Testis (tissue), 3 donors: Measurements from ENCODE around the gene OR2W1. TPM values are rescaled to one million over a fixed set of nuclear protein-coding genes. Genes with fewer than 3 reads are reported as not detected.

Source experiments
- DNase-seq: peaks from one replicate; pipeline ENCODE4 v3.0.0-alpha.2; 2019
- H3K27ac ChIP-seq, 2 donors: fragments of 200-600 bp; sonication (generic); one replicate each; pipeline ENCODE4 v1.5.1; 2019
- H3K27me3 ChIP-seq: fragments of 200-600 bp; sonication (generic); one replicate; pipeline ENCODE4 v1.5.1; 2019
- H3K36me3 ChIP-seq: fragments of 200-600 bp; sonication (generic); one replicate; pipeline ENCODE4 v1.5.1; 2017; ENCODE audit warnings: low read depth; ENCODE audit errors: missing control alignments
- H3K4me1 ChIP-seq: fragments of 200-600 bp; sonication (generic); one replicate; pipeline ENCODE4 v1.5.1; 2019
- H3K4me3 ChIP-seq, 2 donors: fragments of 200-600 bp; sonication (generic); one replicate each; pipeline ENCODE4 v1.5.1; 2017 to 2019
- H3K9me3 ChIP-seq: fragments of 200-600 bp; sonication (generic); one replicate; pipeline ENCODE4 v1.5.1; 2017
- POLR2A ChIP-seq: fragments of 450-650 bp; IDR thresholded peaks from one replicate; pipeline ENCODE4 v1.6.1; 2017; ENCODE audit warnings: antibody characterized with exemption, mild to moderate bottlenecking, moderate library complexity
- WGBS, 2 donors: methylation state at CpG; one replicate each; pipeline ENCODE4 v1.1.5; 2018; 5-methylcytosine and 5-hydroxymethylcytosine counted together
- intact Hi-C: fragments of 100-400 bp; cut with DNase I; formaldehyde crosslinking; loops from one replicate; pipeline ENCODE4 v1.15.1; 2023; ENCODE audit warnings: low total_unique reads
- polyA plus RNA-seq: library from polyadenylated mRNA; stranded (reverse); fragments of 350-450 nt; fragmentation: Illumina TruSeq; extraction: RNeasy Lipid Tissue Mini Kit (QIAGEN cat#74804); gene quantifications from one replicate; pipeline ENCODE4 v1.2.3, GENCODE V29; 2014; ENCODE audit warnings: low read depth, low replicate concordance; ENCODE audit not compliant: insufficient read depth
- total RNA-seq, 2 donors: library from RNA; depleted of rRNA; stranded (reverse); fragments of >200 nt; gene quantifications; one replicate each; pipeline ENCODE4 v1.2.3, GENCODE V29; 2016
- TF ChIP-seq, protein P1 (sequence below), 3 experiments: fragments of 450-650 bp in 2 of 3; fragments of 200-600 bp in 1 of 3; sonication (generic) in 1 of 3; IDR thresholded peaks; one replicate each; pipeline ENCODE4 v1.5.1; 2016 to 2019; ENCODE audit warnings: antibody characterized with exemption in 3 of 3, mild to moderate bottlenecking in 2 of 3, moderate library complexity in 1 of 3

OR2W1 gene
- total and polyA plus RNA-seq, 3 donors from 2014 or later: not detected

DNA sequence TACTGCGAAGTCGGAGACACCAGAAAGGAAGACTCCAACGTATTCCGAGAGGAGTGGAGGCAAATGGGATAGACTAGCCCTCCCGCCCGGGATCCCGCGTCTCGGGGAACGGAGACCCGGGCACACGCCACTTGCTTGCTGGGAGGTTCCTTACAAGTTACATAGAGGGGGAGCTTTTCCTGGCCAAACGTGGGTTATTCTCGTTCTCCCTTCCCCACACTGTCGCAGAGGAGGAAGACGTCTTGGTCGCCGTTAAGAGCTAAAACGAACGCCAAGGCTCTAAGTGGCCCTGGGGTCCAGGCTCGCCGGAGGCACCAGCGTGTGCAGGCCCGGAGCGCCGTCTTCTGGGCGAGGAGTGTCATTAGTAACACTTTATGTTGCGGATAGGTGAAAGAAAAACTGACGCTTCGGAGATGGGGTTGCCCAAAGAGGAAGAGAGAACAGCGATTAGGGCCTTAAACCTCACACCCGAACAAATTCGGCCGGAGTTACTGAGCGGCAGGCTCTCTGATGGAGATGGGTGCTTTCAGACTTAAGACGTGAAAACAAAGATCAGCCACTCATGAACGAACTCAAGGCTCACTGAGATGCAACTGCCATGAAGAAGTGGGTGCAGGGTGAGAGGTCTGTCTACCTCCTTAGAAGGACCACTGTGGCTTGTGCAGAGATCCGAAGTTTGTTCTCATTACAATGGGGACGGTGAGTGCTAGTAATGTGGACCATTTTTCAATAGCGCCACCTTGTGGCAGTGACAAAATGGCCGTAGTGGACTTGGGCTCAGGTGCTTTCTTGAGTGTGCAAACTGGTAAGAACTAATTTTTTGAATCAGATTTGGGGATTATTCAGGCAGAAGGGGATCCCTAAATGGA, 28.2 kb downstream of the OR2W1 start:
- Histone ChIP-seq H3K27me3 (no peaks in the 10 kb centered on the region), H3K27ac (peak overlapping the region; percentile 26 to 50), H3K4me1 (no peaks in the 10 kb centered on the region), H3K36me3 (no peaks in the 10 kb centered on the region), H3K4me3 (peak overlapping the region; percentile 54 to 62), H3K9me3 (no peaks in the 10 kb centered on the region)
- peak; percentile 94 for DNase-seq
- WGBS, 2 donors: 0 to 1% methylated on average over 33 to 41 of the region's 41 CpGs
- intact Hi-C loops: no loop called here
- TF ChIP-seq, protein P1, sequence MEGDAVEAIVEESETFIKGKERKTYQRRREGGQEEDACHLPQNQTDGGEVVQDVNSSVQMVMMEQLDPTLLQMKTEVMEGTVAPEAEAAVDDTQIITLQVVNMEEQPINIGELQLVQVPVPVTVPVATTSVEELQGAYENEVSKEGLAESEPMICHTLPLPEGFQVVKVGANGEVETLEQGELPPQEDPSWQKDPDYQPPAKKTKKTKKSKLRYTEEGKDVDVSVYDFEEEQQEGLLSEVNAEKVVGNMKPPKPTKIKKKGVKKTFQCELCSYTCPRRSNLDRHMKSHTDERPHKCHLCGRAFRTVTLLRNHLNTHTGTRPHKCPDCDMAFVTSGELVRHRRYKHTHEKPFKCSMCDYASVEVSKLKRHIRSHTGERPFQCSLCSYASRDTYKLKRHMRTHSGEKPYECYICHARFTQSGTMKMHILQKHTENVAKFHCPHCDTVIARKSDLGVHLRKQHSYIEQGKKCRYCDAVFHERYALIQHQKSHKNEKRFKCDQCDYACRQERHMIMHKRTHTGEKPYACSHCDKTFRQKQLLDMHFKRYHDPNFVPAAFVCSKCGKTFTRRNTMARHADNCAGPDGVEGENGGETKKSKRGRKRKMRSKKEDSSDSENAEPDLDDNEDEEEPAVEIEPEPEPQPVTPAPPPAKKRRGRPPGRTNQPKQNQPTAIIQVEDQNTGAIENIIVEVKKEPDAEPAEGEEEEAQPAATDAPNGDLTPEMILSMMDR (IDR thresholded peaks at IDR 0.05): peak; percentile 76 to 88 (median 81)
- no peak for TF ChIP-seq POLR2A

DNA sequence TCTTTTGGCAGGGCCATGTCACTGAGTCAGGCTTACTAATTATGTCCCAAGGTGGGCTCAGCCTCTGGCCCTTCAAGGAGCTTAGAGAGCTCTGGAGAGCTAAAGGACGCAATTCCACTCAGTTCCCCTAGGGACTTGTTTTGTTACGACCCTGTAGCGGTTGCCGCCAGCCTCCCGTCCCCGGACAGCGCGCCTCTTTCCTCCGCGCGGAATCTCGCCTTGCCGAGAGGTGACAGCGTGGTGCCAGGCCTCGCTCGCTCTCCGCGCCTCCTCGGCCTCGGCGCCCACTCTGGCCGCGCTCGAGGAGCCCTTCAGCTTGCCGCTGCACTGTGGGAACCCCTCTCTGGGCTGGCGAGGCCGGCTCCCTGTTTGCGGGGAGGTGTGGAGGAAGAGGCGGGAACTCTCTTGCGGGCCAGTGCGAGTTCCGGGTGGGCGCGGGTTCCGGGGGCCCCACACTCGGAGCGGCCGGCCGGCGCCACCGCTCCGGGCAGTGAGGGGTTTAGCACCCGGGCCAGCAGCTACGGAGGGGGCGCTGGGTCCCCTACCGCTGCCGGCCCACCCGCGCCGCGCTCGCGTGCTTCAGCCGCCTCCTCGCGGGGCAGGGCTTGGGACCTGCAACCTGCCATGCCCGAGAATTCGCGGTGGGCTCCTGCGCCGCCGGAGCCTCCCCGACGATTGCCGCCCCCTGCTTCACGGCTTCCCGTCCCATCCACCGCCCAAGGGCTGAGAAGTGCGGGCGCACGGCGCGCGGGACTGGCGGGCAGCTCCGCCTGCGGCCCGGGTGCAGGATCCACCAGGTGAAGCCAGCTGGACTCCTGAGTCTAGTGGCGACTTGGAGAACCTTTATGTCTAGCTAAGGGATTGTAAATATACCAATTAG, 30.0 kb downstream of the OR2W1 start:
- no peak for DNase-seq
- Histone ChIP-seq H3K9me3 (no peaks in the 10 kb centered on the region), H3K27ac (peak overlapping the region in 1 of 2 donors; percentile 37), H3K36me3 (no peaks in the 10 kb centered on the region), H3K4me3 (peak overlapping the region; percentile 36 to 61), H3K27me3 (no peaks in the 10 kb centered on the region), H3K4me1 (no peaks in the 10 kb centered on the region)
- intact Hi-C loops: no loop called here
- WGBS, 2 donors: 19 to 52% methylated on average over 18 to 79 of the region's 79 CpGs
- no peak for TF ChIP-seq POLR2A
- TF ChIP-seq, protein P1 (IDR thresholded peaks at IDR 0.05): no peak

DNA sequence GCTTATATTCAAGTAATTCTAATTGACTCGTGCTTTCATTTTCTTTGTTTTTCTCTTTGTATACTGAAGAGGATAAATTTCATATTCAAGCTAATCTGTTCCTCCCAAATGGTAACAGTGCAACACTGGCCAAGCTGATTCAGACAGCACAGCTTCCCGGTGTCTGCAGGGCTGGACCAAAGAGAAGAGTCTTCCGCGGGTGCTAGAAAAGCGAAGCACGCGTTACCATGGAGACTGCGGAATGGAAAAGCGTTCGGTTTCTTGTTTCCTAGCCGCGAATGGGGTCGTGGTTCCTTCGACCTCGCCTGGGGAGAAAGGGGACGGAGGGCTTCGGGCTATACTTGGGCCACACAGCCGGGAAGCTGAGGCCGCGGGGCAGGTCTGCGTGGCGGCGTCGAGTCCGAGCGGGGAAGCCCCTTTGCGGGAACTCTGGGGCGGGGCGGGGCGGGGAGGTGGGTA, 33.7 kb downstream of the OR2W1 start:
- 1% methylated on average over 30 of the region's 30 CpGs for WGBS, 2 donors
- Histone ChIP-seq H3K9me3 (no peaks in the 10 kb centered on the region), H3K4me1 (no peaks in the 10 kb centered on the region), H3K4me3 (peak overlapping the region; percentile 45 to 65), H3K27me3 (no peaks in the 10 kb centered on the region), H3K36me3 (no peaks in the 10 kb centered on the region), H3K27ac (peak overlapping the region; percentile 51 to 53)
- peak; percentile 79 for DNase-seq
- TF ChIP-seq, protein P1 (IDR thresholded peaks at IDR 0.05): no peak
- no peak for TF ChIP-seq POLR2A
- intact Hi-C loops: no loop called here

DNA sequence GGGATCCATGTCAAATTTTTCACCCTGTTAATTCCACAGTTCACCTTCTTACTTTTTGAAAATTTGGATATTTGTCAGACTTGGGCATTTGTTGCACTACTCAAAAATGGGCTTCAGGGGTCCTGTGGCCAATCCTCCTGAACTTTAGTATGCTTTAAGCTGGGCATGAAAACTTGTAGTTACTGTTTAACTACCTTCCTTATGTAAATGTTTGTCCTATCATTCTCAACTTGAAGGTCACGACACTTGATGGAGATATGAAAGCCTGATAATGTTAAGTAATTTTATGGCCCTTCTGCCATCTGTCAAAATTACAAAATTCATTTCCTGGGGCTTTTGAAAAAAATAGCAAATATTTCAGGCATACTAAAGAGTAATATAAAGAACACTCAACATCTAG, 35.6 kb downstream of the OR2W1 start:
- Histone ChIP-seq H3K4me1 (no peaks in the 10 kb centered on the region), H3K9me3 (no peaks in the 10 kb centered on the region), H3K4me3 (no peak overlapping the region), H3K27ac (no peak overlapping the region), H3K27me3 (no peaks in the 10 kb centered on the region), H3K36me3 (no peaks in the 10 kb centered on the region)
- no peak for DNase-seq
- intact Hi-C loops: no loop called here
- TF ChIP-seq, protein P1 (IDR thresholded peaks at IDR 0.05): no peak
- WGBS, 2 donors: 65 to 92% methylated on average over 1 of the region's 1 CpG
